Measurements from ENCODE around the gene RPL29.

GRCh38 chr3:51994530-51994929 lies 1.2 kb downstream of the RPL29 start:
- TF ChIP-seq POLR2A (IDR thresholded peaks at IDR 0.05; ENCODE audit: low read length) (no peak), GATA1 (IDR thresholded peaks at IDR 0.05; ENCODE audit: low read depth, low read length) (no peak)
